Measurements from ENCODE around the gene GPRC5A.

DNA sequence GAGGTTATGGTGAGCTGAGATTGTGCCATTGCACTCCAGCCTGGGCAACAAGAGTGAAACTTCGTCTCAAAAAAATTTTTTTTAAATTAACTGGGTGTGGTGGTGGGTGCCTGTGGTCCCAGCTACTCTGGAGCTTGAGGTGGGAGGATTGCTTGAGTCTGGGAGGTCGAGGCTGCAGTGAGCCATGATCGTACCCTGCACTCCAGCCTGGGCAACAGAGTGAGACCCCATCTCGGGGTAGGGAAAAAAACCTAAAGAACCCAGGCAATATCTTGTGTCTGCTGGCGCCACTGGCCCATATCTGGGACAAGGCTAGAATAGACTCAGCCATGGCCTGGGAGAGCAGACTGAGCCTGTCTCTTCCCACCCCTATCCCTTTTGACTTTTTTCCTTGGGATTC, 9.1 kb upstream of the GPRC5A start:
- TF ChIP-seq, protein P1, sequence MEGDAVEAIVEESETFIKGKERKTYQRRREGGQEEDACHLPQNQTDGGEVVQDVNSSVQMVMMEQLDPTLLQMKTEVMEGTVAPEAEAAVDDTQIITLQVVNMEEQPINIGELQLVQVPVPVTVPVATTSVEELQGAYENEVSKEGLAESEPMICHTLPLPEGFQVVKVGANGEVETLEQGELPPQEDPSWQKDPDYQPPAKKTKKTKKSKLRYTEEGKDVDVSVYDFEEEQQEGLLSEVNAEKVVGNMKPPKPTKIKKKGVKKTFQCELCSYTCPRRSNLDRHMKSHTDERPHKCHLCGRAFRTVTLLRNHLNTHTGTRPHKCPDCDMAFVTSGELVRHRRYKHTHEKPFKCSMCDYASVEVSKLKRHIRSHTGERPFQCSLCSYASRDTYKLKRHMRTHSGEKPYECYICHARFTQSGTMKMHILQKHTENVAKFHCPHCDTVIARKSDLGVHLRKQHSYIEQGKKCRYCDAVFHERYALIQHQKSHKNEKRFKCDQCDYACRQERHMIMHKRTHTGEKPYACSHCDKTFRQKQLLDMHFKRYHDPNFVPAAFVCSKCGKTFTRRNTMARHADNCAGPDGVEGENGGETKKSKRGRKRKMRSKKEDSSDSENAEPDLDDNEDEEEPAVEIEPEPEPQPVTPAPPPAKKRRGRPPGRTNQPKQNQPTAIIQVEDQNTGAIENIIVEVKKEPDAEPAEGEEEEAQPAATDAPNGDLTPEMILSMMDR (conservative IDR thresholded peaks at IDR 0.05; ENCODE audit: low read depth, low read length) = no peak
- no peak for TF ChIP-seq EZH2 (IDR thresholded peaks at IDR 0.05; ENCODE audit: borderline replicate concordance, low read depth, low read length, poor library complexity, severe bottlenecking)

Data from A673 (cell line).